A673 (cell line): ENCODE data around the gene RPL35A.

Source experiments
- CTCF ChIP-seq: fragments of 300-800, 200-600 bp; sonication (generic); conservative IDR thresholded peaks from 2 replicates; pipeline ENCODE4 v1.5.1; 2017; ENCODE audit warnings: low read depth, mild to moderate bottlenecking, antibody characterized with exemption, low read length, moderate library complexity, mixed read lengths
- EZH2 ChIP-seq: fragments of 200-600 bp; sonication (generic); IDR thresholded peaks from 2 replicates; pipeline ENCODE4 v1.6.1; 2017; ENCODE audit warnings: borderline replicate concordance, low read depth, mild to moderate bottlenecking, mixed read lengths, antibody characterized with exemption, low read length; ENCODE audit not compliant: poor library complexity, severe bottlenecking

- TF ChIP-seq EZH2 (no peak), CTCF (no peak)
Observed at GRCh38 chr3:197906850-197907187, 43.2 kb upstream of the RPL35A start.
